AG04450 (cell line): Measurements from ENCODE around the gene FAXDC2. TPM values are rescaled to one million over a fixed set of nuclear protein-coding genes. Genes with fewer than 3 reads are reported as not detected.

Source experiments
- CTCF ChIA-PET: fragments of 300-600, 350-600 bp; formaldehyde crosslinking; extraction: SDS; loops from one replicate; lab custom pipeline; 2022; ENCODE audit warnings: antibody characterized with exemption, inconsistent platforms; lab: Charles Lee
- POLR2A ChIA-PET: fragments of 350-600 bp; formaldehyde crosslinking; extraction: SDS; loops from one replicate; lab custom pipeline; 2021; ENCODE audit warnings: antibody characterized with exemption, inconsistent platforms; lab: Yijun Ruan, JAX
- DNase-seq: peaks from one replicate; pipeline ENCODE4 v3.0.0-alpha.2; 2011; ENCODE audit warnings: low read depth, low spot score
- H3K27ac ChIP-seq: one replicate; pipeline ENCODE4 v1.5.1; 2012; ENCODE audit warnings: low read depth, low read length, control low read depth
- H3K27me3 ChIP-seq: one replicate; pipeline ENCODE4 v1.6.0; 2012; ENCODE audit warnings: low read length; ENCODE audit not compliant: control insufficient read depth, insufficient read depth
- H3K4me3 ChIP-seq: 2 replicates; pipeline ENCODE4 v1.5.1; 2011; ENCODE audit warnings: mild to moderate bottlenecking, low read depth, low read length, control low read depth
- H3K9me3 ChIP-seq: 2 replicates; pipeline ENCODE4 v1.5.1; 2012; ENCODE audit warnings: low read length; ENCODE audit not compliant: control insufficient read depth, insufficient read depth
- CTCF ChIP-seq: IDR thresholded peaks from 2 replicates; pipeline ENCODE4 v1.5.1; 2011; ENCODE audit warnings: low read depth, low read length, control low read depth, inconsistent platforms
- polyA plus RNA-seq: library from polyadenylated mRNA; depleted of rRNA; stranded (reverse); fragments of >200 nt; gene quantifications from 2 replicates; pipeline ENCODE4 v1.2.3, GENCODE V29; 2011

Gene FAXDC2
- polyA plus RNA-seq, 1 experiment: 21.1 TPM

DNA sequence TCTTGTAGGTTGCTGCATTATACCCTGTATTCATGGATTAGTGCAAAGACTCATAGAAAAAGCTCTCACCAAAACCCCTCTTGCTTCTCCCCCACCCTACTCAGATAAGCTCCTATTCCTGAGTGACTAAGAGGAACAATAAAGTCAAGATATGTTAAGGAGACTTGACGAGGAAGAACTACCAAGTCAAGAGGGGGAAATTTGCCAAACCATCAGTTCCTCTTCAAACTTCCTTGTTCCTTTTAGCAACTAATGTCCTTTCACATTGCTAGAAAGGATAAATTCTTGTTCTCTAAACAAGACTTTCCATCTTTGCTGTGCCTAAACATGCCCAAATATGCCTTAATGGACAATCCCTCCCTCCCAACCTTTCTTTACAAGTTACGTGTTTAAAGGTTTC, 35.0 kb upstream of the FAXDC2 start:
- no peaks in the 10 kb centered on the region for H3K27me3 ChIP-seq
- POLR2A ChIA-PET: interaction anchor here (0.6 kb wide), 1 partner anchor 8 kb away, joined by 3 read pairs; no protein-coding TSS in a partner anchor

GRCh38 chr5:154884424-154884823, 34.0 kb upstream of the FAXDC2 start:
- CTCF ChIA-PET: no interaction called here

More for the DNA sequence above, 35.0 kb upstream of the FAXDC2 start:
- no peak overlapping the region for H3K4me3 ChIP-seq
- CTCF ChIA-PET: no interaction called here
- no peak for TF ChIP-seq CTCF
- peaks cover 10% of the 10 kb centered on the region for H3K9me3 ChIP-seq
- H3K27ac ChIP-seq: no peak overlapping the region
- no peak for DNase-seq

GRCh38 chr5:154881986-154882385, 31.6 kb upstream of the FAXDC2 start:
- no peak for TF ChIP-seq CTCF
- POLR2A ChIA-PET: no interaction called here
- Histone ChIP-seq H3K27me3 (no peaks in the 10 kb centered on the region), H3K9me3 (peaks cover 29% of the 10 kb centered on the region), H3K4me3 (no peak overlapping the region), H3K27ac (no peak overlapping the region)
- CTCF ChIA-PET: no interaction called here
- DNase-seq: no peak

More at GRCh38 chr5:154884424-154884823, 34.0 kb upstream of the FAXDC2 start:
- no peak for TF ChIP-seq CTCF
- H3K4me3 ChIP-seq: no peak overlapping the region
- H3K27me3 ChIP-seq: no peaks in the 10 kb centered on the region
- no peak overlapping the region for H3K27ac ChIP-seq
- POLR2A ChIA-PET: no interaction called here
- H3K9me3 ChIP-seq: peaks cover 14% of the 10 kb centered on the region
- no peak for DNase-seq

DNA sequence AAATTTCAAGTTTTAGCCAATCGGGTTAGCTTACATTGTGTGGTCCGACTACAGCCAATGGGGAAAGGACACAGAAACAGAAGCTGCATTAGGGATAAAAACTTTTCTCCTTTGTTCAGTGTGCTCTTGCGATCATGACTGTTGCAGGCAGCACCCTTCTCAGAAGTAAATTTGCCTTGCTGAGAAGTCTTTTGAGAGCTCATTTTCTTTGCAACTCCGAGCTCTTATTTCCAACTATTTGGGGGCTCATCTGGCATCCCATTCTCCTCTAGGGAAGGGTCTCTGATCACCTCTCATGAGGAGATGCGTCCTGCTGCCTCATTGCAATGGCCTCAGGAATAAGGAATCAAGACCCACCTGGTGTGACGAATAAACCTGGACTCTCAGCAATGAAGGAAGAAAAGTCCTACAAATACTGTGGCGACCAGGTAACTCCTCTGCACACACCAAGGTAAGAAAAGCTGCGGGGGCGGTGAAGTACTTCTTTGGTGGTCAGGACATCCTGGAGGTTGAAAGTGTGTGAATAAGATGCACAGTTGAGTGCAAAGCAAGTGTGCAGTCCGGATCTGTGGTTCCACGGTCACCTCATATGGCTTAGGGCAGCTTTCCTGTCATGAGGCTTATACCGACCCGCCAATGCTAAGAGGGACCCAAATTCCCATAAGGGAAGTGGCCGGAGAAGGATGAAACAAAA, 28.4 kb upstream of the FAXDC2 start:
- no peak overlapping the region for H3K4me3 ChIP-seq
- H3K27me3 ChIP-seq: no peaks in the 10 kb centered on the region
- POLR2A ChIA-PET: no interaction called here
- no peak for DNase-seq
- no peak for TF ChIP-seq CTCF
- no peak overlapping the region for H3K27ac ChIP-seq
- H3K9me3 ChIP-seq: peaks cover 19% of the 10 kb centered on the region
- CTCF ChIA-PET: no interaction called here

GRCh38 chr5:154873791-154874331, 23.5 kb upstream of the FAXDC2 start:
- ChIA-PET CTCF (no interaction called here), POLR2A (no interaction called here)
- TF ChIP-seq CTCF: no peak
- Histone ChIP-seq H3K9me3 (peaks cover 11% of the 10 kb centered on the region), H3K27me3 (no peaks in the 10 kb centered on the region), H3K27ac (no peak overlapping the region), H3K4me3 (no peak overlapping the region)
- no peak for DNase-seq
